CMK (cell line): ENCODE results near the gene TFCP2.
"Not testable (repeated sequence)": the region's sequence is repeated elsewhere in the genome, so short reads cannot be mapped to it uniquely, and the experiment has no call there.

Experiments used
- DNase-seq: peaks from one replicate; pipeline ENCODE4 v3.0.0-alpha.2; 2010; ENCODE audit warnings: low read depth

Gene TFCP2, protein sequence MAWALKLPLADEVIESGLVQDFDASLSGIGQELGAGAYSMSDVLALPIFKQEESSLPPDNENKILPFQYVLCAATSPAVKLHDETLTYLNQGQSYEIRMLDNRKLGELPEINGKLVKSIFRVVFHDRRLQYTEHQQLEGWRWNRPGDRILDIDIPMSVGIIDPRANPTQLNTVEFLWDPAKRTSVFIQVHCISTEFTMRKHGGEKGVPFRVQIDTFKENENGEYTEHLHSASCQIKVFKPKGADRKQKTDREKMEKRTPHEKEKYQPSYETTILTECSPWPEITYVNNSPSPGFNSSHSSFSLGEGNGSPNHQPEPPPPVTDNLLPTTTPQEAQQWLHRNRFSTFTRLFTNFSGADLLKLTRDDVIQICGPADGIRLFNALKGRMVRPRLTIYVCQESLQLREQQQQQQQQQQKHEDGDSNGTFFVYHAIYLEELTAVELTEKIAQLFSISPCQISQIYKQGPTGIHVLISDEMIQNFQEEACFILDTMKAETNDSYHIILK

GRCh38 chr12:51172515-51173431 is at the start of gene TFCP2:
Gene TFCP2 (minus strand): TSS chr12:51173135. CDS start chr12:51172422, 713 bp downstream.
- DNase-seq: peak; percentile 93

DNA sequence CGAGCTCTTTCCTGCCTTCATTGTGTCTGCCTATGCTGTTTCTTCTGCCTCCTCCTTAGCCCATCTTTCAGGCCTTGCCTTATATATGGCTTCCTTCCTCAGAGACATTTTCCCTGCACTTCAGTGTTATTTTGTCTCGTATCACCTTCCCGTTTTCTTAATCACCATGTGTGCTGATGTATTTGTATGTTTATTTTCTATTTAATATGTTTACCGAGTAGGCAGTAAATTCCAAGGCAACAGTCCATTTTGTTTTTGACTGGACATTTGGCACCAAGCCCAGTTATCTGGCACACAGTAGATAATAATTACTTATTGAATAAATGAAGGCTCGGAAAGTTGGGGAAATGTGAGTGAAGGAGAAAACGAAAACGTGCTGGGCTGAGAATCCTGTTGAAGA is 49.5 kb upstream of the TFCP2 start:
- no peak for DNase-seq

DNA sequence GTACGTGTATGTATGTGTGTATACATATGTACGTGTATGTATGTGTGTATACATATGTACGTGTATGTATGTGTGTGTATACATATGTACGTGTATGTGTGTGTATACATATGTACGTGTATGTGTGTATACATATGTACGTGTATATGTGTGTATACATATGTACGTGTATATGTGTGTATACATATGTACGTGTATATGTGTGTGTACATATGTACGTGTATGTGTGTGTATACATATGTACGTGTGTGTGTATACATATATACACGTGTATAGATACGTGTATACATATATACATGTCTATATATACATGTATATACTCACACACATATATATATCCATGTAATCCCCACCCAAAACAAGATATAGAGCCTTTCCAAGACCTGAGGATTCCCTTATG is 46.9 kb upstream of the TFCP2 start:
- DNase-seq: not testable (repeated sequence)

DNA sequence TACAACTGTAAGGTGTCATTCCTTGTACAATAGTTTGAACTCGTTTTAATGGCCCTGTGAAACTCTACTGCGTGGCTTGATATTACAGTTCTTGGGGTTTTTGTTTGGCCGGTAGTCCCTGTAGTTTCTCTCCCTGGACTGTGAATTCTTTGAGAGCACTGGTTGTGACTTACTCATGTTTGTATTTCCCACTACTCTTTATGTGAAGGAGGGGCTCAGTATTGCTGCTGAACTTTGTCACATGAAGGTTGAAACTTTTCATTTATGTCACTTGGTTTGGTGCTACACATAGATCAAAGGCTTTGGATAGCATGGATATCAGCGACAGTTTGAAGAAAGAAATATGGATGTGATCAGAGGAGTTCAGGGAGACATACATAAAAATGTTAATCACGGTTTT is 46.4 kb upstream of the TFCP2 start:
- no peak for DNase-seq

DNA sequence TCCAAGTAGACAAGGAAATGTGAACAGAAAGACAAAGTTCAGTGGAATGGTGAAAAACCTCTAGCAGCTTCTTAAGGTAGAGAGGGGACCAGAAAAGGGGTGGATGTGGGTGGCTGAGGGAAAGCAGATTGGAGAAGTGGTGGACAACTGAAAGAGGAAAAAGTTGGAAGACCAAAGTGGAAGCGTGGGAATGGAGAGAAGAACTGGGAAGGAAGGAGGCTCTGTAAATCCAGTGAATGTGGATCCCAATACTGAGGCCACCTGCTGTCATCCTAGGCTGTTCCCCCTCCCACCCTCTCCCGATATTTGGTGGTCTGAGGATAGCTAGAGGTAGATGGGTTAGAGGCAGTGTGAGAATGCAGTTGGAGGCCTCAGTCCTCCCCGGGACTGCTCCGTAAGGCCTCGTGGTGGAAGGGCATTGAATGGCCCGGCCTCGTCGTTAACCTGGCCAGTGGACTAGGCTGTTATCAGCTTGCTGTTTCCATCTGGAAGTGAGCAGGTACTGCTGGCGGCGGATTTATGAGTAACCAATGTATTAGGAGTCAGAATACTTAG is 45.7 kb upstream of the TFCP2 start:
- no peak for DNase-seq

- peak; percentile 64 for DNase-seq
Measured at GRCh38 chr12:51217968-51218606, 45.2 kb upstream of the TFCP2 start, which contains the start of gene POU6F1. Gene POU6F1 (minus strand): TSS chr12:51218062. CDS start chr12:51206836, 11,226 bp downstream.

DNA sequence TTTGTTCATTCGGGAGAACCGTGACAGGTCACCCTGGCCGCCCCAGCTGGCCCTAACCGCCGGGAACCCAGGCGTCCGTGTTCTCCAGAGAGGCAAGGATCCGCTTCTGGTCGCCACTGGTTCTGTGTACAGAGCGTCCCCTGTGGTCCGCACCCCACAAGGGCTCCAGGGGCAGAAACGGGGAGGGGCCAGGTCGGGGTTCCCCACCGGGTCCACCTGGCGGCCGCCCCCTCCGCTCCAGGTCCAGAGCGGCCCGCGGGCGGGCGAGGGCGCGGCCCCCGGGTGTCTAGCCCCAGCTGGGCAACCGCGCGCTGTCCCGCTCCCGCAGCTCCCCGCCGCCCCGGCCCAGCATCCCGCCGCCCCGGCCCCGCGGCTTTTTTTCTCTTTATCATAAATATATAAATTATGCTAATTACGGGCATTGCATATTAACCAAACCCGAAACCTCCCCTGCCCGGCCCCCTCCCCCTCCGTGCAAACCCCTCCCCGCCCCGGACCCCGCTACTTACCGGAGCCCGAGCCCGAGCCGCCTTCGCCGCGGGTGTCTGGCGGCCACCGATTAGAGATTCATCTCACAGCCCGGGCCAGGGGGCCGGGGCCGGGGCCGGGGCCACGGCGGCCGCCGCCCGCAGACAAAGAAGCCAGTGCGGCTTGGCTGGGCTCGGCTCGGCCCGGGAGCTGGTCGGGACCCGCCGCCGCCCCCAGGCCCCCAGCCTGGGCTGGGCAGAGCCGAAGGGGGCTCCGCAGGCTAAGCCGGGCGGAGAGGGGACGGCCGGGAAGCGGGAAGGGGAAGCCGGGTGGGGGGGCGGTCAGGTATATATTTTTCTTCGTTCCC is 44.4 kb upstream of the TFCP2 start:
- no peak for DNase-seq

DNA sequence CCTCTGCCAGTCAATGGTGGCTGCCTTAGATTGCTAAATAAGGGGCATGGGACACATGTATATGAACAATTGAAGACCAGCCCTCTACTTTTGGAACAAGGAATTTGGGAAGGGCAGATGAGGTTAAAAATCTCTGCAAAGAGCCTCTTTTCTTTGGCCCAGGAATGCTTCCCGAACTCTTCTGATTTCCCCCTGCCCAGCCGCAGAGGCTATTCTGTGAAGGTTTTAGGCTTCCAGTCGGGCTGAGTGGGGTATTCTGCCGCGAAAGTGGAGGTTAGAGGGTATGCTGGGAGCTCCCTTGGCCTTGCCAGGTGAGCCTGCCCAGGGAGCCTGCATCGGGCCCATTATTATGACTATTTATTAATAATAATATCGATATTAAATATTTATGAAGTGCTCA is 43.7 kb upstream of the TFCP2 start:
- DNase-seq: no peak

DNA sequence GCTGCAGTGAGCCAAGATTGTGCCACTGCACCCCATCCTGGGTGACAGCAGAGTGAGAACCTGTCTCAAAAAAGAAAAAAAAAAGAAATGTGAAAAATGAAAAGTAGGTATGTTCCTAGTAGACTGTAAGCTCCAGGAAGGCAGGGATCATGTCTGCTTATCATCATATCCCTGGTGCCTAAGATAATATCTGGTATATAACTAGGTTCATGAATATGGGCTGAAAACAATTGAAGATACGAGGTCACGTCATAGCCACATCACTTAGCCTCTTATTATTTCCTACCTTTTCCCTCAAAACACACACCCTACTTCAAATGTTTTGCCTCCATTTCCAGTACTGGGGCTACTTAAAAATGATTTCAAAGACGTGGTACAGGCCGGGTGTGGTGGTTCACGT is 42.0 kb upstream of the TFCP2 start:
- no peak for DNase-seq

DNA sequence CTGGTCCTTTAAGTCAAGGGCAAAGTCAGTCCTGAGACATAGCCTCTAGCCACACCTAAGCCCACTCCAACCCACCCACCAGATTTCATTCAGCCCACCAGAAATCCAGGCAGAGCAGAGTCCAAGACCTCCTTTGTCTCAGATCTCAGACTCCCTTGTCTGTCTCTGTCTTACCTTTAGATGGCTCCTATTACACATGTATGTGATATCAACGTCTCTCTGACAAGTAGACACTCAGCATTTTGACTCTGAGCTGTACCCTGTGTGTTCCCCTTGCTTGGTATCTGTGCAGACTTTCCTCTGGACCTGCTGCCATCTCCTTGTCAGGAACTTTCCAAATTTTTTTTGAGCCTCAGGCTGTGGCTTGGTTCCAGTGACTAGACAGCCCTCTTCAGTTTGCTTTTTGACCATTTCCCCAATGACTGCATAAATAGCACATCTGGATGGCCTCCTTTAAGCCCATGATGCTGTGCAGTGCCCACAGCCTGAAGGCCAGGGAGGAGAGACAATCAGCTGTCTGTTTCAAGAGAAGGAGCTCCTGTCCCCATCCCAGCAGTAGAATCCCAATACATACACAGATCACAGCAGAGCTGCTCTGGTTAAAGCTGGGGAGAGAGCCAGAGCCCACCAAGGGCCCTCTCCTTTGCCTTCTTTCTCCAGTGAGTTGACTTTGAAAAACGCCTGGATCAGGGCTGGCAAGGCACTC is 37.9 kb upstream of the TFCP2 start:
- DNase-seq: no peak

GRCh38 chr12:51209259-51209658 is 36.3 kb upstream of the TFCP2 start:
- no peak for DNase-seq

DNA sequence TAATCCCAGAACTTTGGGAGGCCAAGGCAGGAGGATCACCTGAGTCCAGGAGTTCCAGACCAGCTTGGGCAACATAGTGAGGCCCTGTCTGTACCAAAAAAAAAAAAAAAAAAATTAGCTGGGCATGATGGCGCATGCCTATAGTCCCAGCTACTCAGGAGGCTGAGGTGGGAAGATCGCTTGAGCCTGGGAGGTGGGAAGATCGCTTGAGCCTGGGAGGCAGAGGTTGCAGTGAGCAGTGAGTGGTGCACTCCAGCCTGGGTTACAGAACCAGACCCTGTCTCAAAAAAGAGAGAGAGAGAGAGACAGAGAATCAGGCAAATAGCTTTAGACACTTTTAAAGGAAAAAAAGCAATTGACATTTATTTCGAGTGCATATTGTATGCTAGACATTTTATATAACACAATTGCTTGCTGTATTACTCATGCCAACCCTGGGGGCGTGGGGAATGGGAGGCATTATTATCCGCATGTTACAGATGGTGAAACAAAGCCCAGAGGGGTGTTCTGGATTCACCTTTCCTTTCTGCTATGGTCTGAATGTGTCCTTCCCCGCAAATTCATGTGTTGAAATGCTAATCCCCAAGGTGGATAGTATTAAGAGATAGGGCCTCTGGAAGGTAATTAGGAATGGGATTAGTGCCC is 35.2 kb upstream of the TFCP2 start:
- DNase-seq: no peak

DNA sequence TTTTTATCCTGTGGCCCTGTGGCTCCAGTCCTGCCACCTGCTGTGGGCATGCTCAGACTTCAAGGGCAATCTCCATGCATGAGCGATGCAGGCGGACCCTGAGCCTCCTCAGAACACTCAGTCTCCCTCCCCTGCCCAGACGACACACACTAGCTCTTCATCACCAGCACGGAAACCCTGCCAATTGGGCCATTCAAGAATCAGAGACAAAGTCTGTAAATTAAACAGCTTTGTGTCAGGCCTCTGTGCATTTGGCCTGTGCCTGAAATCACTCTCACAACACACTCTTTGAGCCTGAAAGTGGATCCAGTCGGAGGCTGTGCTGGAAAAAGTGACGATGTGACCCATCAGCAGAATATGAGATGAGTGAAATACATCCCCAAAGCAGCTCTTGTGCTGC is 32.4 kb upstream of the TFCP2 start:
- DNase-seq: no peak

GRCh38 chr12:51202718-51203117 is 29.8 kb upstream of the TFCP2 start:
- DNase-seq: no peak

DNA sequence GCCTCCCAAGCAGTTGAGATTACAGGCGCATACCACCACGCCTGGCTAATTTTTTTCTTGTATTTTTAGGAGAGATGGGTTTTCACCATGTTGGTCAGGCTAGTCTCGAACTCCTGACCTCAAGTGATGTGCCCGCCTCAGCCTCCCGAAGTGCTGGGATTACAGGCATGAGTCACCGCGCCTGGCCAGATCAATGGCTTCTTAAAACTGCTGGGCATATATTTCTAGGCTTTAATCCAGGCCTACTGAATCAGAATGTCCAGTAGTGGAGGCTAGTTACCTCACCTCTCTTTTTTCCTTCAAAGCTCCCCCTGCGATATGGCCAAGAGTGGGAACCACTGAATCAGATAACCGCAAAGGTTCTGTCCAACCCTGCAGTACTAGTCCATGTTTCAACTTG is 27.9 kb upstream of the TFCP2 start:
- no peak for DNase-seq

DNA sequence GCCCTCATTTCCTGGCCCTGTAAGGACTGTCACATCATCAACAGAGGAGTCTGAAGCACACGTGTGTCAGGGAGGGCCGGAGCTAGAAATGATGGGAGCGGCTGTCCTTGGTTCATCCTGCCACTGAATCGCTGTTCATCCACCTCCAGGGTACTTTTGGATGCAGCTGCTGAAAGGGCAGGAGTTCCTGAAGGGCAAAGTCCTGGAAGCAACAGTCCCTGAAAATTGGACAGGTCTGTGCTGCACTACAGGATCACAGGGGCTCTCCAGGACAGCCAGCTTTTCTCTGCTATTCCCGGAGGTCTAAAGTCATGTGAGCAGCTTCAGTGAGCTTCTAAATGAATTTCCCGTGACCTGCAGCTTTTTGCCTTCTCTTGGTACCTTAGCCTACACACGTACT is 27.2 kb upstream of the TFCP2 start:
- DNase-seq: no peak

DNA sequence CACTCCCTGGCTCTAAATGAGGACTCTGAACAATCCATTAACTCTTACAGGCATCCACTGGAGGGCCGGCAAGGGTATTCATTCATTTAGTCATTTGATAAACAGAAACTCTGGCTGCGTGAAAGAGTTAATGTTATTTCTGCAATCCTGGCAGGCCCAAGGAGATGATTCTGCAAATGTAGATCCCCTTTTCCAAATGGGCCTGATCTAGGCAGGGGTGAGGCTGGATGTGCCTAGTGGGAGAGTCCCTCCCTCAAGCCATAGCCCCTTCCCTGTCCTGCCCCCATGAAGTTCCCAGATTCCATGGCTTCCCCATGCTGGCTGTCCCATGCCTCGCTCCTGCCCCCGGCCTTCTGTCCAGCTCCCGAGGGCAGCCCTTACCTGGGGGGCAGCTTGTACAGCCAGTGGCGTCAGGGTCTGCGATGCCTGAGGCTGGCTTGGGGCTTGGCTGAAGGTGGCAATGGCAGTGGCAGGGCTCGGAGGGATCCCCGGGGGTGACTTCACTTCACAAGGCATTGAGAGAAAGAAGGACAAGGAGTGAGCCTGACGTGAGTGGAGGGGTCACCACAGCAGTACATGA is 26.5 kb upstream of the TFCP2 start:
- no peak for DNase-seq

DNA sequence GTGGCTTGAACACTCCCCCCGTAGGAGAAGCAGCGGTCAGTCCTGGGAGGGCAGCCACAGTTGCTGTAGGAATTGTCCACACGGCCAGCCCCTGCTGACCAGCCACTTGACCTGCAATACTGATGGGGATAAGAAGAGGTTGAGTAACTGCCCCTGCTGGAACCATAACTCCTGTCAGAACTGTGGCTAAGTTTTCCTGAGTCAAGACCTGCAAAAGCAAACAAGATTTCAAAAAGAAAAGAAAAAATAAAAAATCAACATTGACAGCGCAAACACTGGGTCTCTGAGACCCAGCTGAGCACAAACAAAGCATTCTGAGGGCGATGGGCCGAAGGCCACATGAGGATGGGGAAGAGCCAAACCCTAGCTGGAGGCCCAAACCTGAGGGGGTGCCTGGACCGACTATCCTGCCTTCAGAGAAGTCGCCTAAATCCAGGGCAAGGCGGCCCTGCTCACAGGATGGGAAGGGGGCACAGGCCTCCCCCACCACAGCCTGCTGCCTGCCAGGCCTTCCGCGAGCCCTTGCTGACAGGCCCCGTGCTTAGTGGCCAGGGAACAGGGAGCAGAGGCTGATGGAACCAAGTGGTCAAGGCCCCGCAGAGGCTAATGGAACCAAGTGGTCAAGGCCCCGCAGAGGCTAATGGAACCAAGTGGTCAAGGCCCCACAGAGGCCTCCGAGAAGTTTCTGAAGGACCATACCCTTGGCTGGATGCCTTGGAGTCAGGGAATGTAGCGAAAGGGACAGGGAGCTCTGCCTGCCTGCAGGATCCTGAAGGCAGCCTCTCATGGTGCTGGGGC is 25.8 kb upstream of the TFCP2 start:
- no peak for DNase-seq
